ENCODE data around the gene GPR37L1. TPM values are rescaled to one million over a fixed set of nuclear protein-coding genes. Genes with fewer than 3 reads are reported as not detected.

Gene GPR37L1
- 0.07 to 0.11 TPM (median 0.09 TPM) in 3 replicates for total RNA-seq

GRCh38 chr1:202122639-202123335, at the start of gene GPR37L1:
Gene GPR37L1, plus strand, starts transcription at chr1:202122917. Its CDS starts 47 bp downstream, at chr1:202122964.
- TF ChIP-seq, protein P1, sequence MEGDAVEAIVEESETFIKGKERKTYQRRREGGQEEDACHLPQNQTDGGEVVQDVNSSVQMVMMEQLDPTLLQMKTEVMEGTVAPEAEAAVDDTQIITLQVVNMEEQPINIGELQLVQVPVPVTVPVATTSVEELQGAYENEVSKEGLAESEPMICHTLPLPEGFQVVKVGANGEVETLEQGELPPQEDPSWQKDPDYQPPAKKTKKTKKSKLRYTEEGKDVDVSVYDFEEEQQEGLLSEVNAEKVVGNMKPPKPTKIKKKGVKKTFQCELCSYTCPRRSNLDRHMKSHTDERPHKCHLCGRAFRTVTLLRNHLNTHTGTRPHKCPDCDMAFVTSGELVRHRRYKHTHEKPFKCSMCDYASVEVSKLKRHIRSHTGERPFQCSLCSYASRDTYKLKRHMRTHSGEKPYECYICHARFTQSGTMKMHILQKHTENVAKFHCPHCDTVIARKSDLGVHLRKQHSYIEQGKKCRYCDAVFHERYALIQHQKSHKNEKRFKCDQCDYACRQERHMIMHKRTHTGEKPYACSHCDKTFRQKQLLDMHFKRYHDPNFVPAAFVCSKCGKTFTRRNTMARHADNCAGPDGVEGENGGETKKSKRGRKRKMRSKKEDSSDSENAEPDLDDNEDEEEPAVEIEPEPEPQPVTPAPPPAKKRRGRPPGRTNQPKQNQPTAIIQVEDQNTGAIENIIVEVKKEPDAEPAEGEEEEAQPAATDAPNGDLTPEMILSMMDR (IDR thresholded peaks at IDR 0.05; ENCODE audit: unreplicated experiment), result no peak
- DNase-seq (ENCODE audit: low spot score in 2 of 2, unreplicated experiment in 2 of 2), result no peak
- Mint-ChIP-seq H3K4me1 (peaks cover 2% of the 10 kb centered on the region), H3K36me3 (no peaks in the 10 kb centered on the region), H3K4me3 (no peak within 1 kb of the TSS), H3K27me3 (ENCODE audit: low read depth) (peaks cover 2% of the 10 kb centered on the region), H3K27ac (peak within 1 kb of the TSS; percentile 11), H3K9me3 (no peaks in the 10 kb centered on the region)

GRCh38 chr1:202073206-202073605, 49.5 kb upstream of the GPR37L1 start:
- DNase-seq (ENCODE audit: low spot score in 2 of 2, unreplicated experiment in 2 of 2), result no peak
- H3K27ac Mint-ChIP-seq, result no peak overlapping the region
- H3K9me3 Mint-ChIP-seq, result no peaks in the 10 kb centered on the region
- no peak overlapping the region for H3K4me3 Mint-ChIP-seq
- TF ChIP-seq, protein P1 (IDR thresholded peaks at IDR 0.05; ENCODE audit: unreplicated experiment), result no peak
- H3K4me1 Mint-ChIP-seq, result peaks cover 20% of the 10 kb centered on the region
- no peaks in the 10 kb centered on the region for H3K36me3 Mint-ChIP-seq
- no peaks in the 10 kb centered on the region for H3K27me3 Mint-ChIP-seq (ENCODE audit: low read depth)

GRCh38 chr1:202074985-202075384, 47.7 kb upstream of the GPR37L1 start:
- TF ChIP-seq, protein P1 (IDR thresholded peaks at IDR 0.05; ENCODE audit: unreplicated experiment), result no peak
- H3K27ac Mint-ChIP-seq, result peak overlapping the region; percentile 0
- peaks cover 20% of the 10 kb centered on the region for H3K4me1 Mint-ChIP-seq
- H3K36me3 Mint-ChIP-seq, result no peaks in the 10 kb centered on the region
- no peak overlapping the region for H3K4me3 Mint-ChIP-seq
- no peaks in the 10 kb centered on the region for H3K9me3 Mint-ChIP-seq
- no peaks in the 10 kb centered on the region for H3K27me3 Mint-ChIP-seq (ENCODE audit: low read depth)
- no peak for DNase-seq (ENCODE audit: low spot score in 2 of 2, unreplicated experiment in 2 of 2)

GRCh38 chr1:202075389-202075788, 47.3 kb upstream of the GPR37L1 start:
- no peaks in the 10 kb centered on the region for H3K27me3 Mint-ChIP-seq (ENCODE audit: low read depth)
- H3K27ac Mint-ChIP-seq, result no peak overlapping the region
- peaks cover 20% of the 10 kb centered on the region for H3K4me1 Mint-ChIP-seq
- no peak for DNase-seq (ENCODE audit: low spot score in 2 of 2, unreplicated experiment in 2 of 2)
- no peaks in the 10 kb centered on the region for H3K9me3 Mint-ChIP-seq
- H3K4me3 Mint-ChIP-seq, result no peak overlapping the region
- TF ChIP-seq, protein P1 (IDR thresholded peaks at IDR 0.05; ENCODE audit: unreplicated experiment), result no peak
- no peaks in the 10 kb centered on the region for H3K36me3 Mint-ChIP-seq

GRCh38 chr1:202076050-202076511, 46.6 kb upstream of the GPR37L1 start:
- no peak for DNase-seq (ENCODE audit: low spot score in 2 of 2, unreplicated experiment in 2 of 2)
- H3K27me3 Mint-ChIP-seq (ENCODE audit: low read depth), result no peaks in the 10 kb centered on the region
- TF ChIP-seq, protein P1 (IDR thresholded peaks at IDR 0.05; ENCODE audit: unreplicated experiment), result no peak
- H3K27ac Mint-ChIP-seq, result peak overlapping the region; percentile 68
- peaks cover 26% of the 10 kb centered on the region for H3K4me1 Mint-ChIP-seq
- H3K36me3 Mint-ChIP-seq, result no peaks in the 10 kb centered on the region
- no peak overlapping the region for H3K4me3 Mint-ChIP-seq
- no peaks in the 10 kb centered on the region for H3K9me3 Mint-ChIP-seq
